ENCODE measurements around the gene IFNA7.
A peak's percentile ranks its signal among the peaks of the same experiment; 100 is the strongest.
"Not testable (repeated sequence)": the region's sequence is repeated elsewhere in the genome, so short reads cannot be mapped to it uniquely, and the experiment has no call there.

The IFNA7 gene

GRCh38 chr9:21202105-21202504 is at the start of gene IFNA7:
Gene IFNA7 (minus strand): TSS chr9:21202205. CDS start chr9:21202165, 40 bp downstream.
- DNase-seq = not testable (repeated sequence)

- no peak for DNase-seq
These were observed 49.6 kb upstream of the IFNA7 start for GRCh38 chr9:21251638-21252037.

DNA sequence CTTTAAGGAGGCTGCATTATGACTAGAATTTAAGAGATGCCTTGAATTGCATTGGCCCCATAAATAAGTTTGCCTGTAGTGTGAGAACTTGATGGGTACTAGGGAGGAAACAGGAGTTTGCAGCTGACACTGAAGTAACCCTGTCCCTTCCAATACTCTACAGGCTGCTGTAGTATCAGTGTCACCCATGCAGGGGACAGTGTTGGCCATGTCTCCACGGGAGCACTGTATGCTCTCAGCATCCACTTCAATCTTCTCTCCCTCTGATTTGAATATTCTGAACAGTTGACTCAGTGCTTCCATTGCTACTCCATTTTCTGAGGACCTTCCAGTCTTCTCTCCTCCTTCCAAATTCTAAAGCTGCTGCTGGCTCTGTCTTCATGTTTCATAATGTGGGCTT is 49.2 kb upstream of the IFNA7 start:
- DNase-seq = no peak

DNA sequence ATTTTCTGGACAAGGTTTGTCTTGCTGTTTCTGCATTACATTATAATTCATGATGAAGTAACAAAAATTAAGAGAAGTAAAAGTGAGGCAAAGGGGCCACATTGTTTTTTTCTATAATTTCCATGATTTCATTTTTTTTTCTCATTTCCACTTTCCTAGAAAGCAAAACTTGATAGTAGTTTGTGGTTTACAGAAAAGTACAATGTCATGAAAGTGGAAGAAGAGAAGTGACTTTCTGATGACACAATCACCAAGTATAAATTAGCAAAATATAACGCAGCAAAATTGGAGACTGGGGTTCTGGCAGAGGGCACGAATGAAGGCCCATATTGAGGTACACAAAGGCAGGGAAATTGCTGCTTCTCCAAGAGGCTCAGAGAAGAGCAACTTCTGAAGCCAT is 42.8 kb upstream of the IFNA7 start:
- no peak for DNase-seq

GRCh38 chr9:21239911-21240310 is 37.9 kb upstream of the IFNA7 start, which contains the start of gene IFNA14:
Gene IFNA14 (minus strand): TSS chr9:21240005. CDS start chr9:21239935, 70 bp downstream.
- DNase-seq = no peak

GRCh38 chr9:21236360-21236714 is 34.3 kb upstream of the IFNA7 start:
- not testable (repeated sequence) for DNase-seq

DNA sequence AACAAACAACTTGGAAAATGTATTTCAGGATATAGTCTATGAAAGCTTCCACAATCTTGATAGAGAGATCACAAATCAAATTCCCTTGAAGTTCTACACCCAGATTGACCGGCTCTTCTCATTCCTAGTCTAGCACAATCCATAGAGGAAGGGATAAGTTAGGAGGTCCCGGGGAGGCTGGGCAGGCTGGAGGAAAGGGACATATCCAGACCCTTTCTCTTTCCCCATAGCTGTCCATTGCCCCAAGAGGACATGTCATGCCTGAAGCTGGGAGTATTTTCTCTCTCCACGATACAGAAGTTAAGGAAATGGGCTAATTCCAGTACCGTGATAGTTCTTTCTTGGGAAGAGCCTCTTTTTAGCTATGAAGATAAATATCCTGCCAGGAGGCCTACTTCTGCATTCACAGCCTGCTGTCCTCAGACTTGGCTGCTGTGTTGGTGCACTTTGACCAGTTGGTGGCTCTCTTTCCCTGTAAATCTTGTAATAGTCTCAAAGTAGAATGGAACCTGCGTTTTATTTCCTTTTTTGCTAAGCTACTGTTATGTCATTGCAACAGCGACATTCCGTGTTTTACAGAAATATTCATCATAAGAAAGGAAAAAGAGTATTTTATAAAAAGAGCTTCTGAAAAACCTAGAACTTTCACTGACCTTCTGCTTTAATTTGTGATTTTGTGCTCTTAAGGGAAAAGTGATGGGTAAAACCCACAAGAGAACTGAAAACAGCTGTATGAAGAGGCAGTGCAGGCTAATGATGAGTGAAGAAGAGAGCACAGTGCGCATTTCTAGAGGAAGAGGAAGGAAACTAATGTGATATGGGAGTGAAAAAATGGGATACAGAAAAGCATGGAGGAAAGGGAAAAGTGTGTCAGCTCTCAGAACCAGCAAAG is 33.7 kb upstream of the IFNA7 start:
- DNase-seq = peak; percentile 36 to 49

GRCh38 chr9:21234153-21234687 is 32.2 kb upstream of the IFNA7 start:
- no peak for DNase-seq

- no peak for DNase-seq
These were observed 31.3 kb upstream of the IFNA7 start for GRCh38 chr9:21233258-21233657.

DNA sequence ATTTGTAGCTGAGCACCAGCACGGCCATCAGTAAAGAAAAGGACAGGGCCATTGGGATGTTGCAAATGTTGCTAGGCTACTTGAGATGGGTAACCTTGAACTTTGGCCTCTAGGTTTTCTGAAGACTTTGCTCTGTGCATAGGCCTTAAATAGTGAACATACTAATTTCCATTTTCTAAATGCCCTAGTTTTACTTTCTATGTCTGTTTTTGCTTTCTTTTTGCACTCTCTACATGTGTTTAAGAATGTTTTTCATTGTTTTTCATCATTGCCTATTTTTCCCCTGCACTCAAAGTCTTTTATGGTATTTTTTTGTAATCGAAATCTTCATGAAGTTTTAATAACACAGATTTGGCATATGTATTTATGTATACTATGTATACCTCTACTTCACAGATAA is 26.1 kb upstream of the IFNA7 start, which contains the start of gene IFNA17:
Gene IFNA17 (minus strand): TSS at position 101 of the 400 bp plus-strand sequence. CDS start 49 bp downstream, at position 52.
- no peak for DNase-seq

DNA sequence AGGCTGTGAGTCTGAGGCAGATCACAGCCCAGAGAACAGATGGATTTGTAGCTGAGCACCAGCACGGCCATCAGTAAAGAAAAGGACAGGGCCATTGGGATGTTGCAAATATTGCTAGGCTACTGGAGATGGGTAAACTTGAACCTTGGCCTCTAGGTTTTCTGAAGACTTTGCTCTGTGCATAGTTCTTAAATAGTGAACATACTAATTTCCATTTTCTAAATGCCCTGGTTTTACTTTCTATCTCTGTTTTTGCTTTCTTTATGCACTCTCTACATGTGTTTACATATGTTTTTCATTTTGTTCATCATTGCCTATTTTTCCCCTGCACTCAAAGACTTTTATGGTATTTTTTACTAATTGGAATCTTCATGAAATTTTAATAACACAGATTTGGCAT is 15.2 kb upstream of the IFNA7 start, which contains the start of gene IFNA16:
Gene IFNA16 (minus strand): TSS at position 101 of the 400 bp plus-strand sequence. CDS start 6 bp downstream, at position 95.
- not testable (repeated sequence) for DNase-seq

DNA sequence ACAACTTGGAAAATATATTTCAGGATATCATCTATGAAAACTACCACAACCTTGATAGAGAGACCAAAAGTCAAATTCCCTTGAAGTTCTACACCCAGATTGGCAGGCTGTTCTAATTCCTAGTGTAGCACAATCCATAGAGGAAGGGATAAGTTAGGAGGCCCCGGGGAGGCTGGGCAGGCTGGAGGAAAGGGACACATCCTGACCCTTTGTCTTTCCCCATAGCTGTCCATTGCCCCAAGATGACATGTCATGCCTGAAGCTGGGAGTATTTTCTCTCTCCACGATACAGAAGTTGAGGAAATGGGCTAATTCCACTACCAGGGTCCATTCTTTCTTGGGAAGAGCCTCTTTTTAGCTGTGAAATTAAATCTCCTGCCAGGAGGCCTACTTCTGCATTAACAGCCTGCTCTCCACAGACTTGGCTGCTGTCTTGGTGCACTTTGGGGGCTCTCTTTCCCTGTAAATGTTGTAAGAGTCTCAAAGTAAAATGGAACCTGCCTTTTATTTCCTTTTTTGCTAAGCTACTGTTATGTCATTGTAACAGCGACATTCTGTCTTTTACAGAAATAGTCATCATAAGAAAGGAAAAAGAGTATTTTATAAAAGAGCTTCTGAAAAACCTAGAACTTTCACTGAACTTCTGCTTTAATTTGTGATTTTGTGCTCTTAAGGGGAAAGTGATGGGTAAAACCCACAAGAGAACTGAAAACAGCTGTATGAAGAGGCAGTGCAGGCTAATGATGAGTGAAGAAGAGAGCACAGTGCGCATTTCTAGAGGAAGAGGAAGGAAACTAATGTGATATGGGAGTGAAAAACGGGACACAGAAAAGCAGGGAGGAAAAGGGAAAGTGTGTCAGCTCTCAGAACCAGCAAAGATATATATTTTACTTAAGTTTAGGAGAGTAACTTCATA is 11.7 kb upstream of the IFNA7 start:
- not testable (repeated sequence) for DNase-seq

GRCh38 chr9:21212160-21212559 is 10.2 kb upstream of the IFNA7 start:
- not testable (repeated sequence) for DNase-seq

GRCh38 chr9:21210782-21211181 is 8.8 kb upstream of the IFNA7 start:
- DNase-seq = not testable (repeated sequence)

GRCh38 chr9:21210311-21210710 is 8.3 kb upstream of the IFNA7 start:
- no peak for DNase-seq

GRCh38 chr9:21207043-21207442 is 5.0 kb upstream of the IFNA7 start, which contains the start of gene IFNA10:
Gene IFNA10 (minus strand): TSS chr9:21207143. CDS start chr9:21207097, 46 bp downstream.
- DNase-seq = not testable (repeated sequence)

DNA sequence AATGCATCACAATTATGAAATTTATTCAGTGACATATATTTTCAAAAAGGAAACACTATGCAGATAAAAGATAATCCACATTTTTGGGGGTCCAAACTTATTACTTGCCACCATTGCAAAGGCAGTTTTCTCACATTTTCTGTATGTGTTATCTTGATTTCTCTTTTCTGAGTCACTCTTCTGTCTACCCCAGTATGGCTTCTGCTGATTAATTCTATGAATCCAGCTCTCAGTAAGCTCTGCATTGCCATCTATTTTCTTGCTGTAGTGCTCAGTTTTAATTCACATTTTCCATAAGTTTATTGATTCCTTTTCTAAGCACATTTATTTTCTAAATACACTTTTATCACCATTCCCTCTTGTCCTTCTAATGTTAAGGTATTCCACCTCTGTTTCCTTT is 3.2 kb upstream of the IFNA7 start:
- no peak for DNase-seq

DNA sequence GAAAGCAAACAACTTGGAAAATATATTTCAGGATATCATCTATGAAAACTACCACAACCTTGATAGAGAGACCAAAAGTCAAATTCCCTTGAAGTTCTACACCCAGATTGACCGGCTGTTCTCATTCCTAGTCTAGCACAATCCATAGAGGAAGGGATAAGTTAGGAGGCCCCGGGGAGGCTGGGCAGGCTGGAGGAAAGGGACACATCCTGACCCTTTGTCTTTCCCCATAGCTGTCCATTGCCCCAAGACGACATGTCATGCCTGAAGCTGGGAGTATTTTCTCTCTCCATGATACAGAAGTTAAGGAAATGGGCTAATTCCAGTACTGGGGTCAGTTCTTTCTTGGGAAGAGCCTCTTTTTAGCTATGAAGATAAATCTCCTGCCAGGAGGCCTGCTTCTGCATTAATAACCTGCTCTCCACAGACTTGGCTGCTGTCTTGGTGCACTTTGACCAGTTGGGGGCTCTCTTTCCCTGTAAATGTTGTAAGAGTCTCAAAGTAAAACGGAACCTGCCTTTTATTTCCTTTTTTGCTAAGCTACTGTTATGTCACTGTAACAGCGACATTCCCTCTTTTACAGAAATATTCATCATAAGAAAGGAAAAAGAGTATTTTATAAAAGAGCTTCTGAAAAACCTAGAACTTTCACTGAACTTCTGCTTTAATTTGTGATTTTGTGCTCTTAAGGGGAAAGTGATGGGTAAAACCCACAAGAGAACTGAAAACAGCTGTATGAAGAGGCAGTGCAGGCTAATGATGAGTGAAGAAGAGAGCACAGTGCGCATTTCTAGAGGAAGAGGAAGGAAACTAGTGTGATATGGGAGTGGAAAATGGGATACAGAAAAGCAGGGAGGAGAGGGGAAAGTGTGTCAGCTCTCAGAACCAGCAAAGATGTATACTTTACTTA is 6.9 kb downstream of the IFNA7 start:
- DNase-seq = peak; percentile 50 to 71

- DNase-seq = not testable (repeated sequence)
These were observed 14.5 kb downstream of the IFNA7 start, which contains the start of gene IFNA4 for GRCh38 chr9:21187487-21187886. Gene IFNA4 (minus strand): TSS chr9:21187587. CDS start chr9:21187531, 56 bp downstream.

- peak; percentile 29 to 54 for DNase-seq
These were observed 18.9 kb downstream of the IFNA7 start for GRCh38 chr9:21182810-21183736.
